HK-2 (cell line): Measurements from ENCODE around the gene HNRNPH2.

Source experiments
- DNase-seq: peaks from one replicate; pipeline ENCODE4 v3.0.0-alpha.2; 2018; ENCODE audit not compliant: unreplicated experiment

The HNRNPH2 gene

GRCh38 chrX:101460669-101461068 is 52.6 kb downstream of the HNRNPH2 start:
- no peak for DNase-seq

- DNase-seq, result no peak
Measured at GRCh38 chrX:101462892-101463291, 54.9 kb downstream of the HNRNPH2 start.
